Sigmoid colon (tissue), 4 donors: ENCODE results near the gene XIAP.

ENCODE experiments used
- POLR2A ChIP-seq, 2 donors: fragments of 450-650 bp; IDR thresholded peaks; one replicate each; pipeline ENCODE4 v1.6.1; 2016; ENCODE audit warnings: antibody characterized with exemption in 2 of 2, mild to moderate bottlenecking in 2 of 2, moderate library complexity in 2 of 2
- POLR2AphosphoS5 ChIP-seq, 4 donors: sonication (generic); formaldehyde crosslinking; IDR thresholded peaks; one replicate each; pipeline ENCODE4 v1.6.1; 2017; ENCODE audit warnings: antibody characterized with exemption in 4 of 4

GRCh38 chrX:123943074-123943473 lies 83.2 kb downstream of the XIAP start:
- TF ChIP-seq POLR2AphosphoS5 (IDR thresholded peaks at IDR 0.05) (no peak), POLR2A (IDR thresholded peaks at IDR 0.05) (no peak)
